HEK293T (cell line): ENCODE measurements around the gene RPL22.

Experiments
- FOXA1 ChIP-seq: fragments of 450-650 bp; IDR thresholded peaks from 2 replicates; pipeline ENCODE4 v1.6.1; 2016; ENCODE audit warnings: mild to moderate bottlenecking
- HDGF ChIP-seq: fragments of 450-650 bp; IDR thresholded peaks from 2 replicates; pipeline ENCODE4 v1.6.1; 2017; ENCODE audit warnings: antibody characterized with exemption, borderline replicate concordance
- ZNF384 ChIP-seq: fragments of 450-650 bp; IDR thresholded peaks from 2 replicates; pipeline ENCODE4 v1.6.1; 2016

GRCh38 chr1:6154525-6155319 lies 44.7 kb downstream of the RPL22 start:
- TF ChIP-seq ZNF384 (no peak), FOXA1 (no peak), HDGF (no peak)
